ENCODE results near the gene CD63. TPM values are rescaled to one million over a fixed set of nuclear protein-coding genes. Genes with fewer than 3 reads are reported as not detected.

CD63 gene
- total and polyA plus RNA-seq, 12 donors, result 565 to 2,861 (median 793) TPM

GRCh38 chr12:55715169-55715764 is 13.5 kb downstream of the CD63 start:
- Histone ChIP-seq H3K9me3 (no peaks in the 10 kb centered on the region), H3K4me1 (peaks cover 30 to 75% (median 63%) of the 10 kb centered on the region in 9 donors), H3K36me3 (peaks cover 0 to 16% (median 0%) of the 10 kb centered on the region in 9 donors), H3K27me3 (no peaks in the 10 kb centered on the region), H3K27ac (peak overlapping the region; percentile 82 to 97 (median 92)), H3K4me3 (peak overlapping the region; percentile 44 to 80 (median 70))
- intact Hi-C loops (cut with DNase I), result no loop called here
- no peak for DNase-seq
- no peak for TF ChIP-seq CTCF (IDR thresholded peaks at IDR 0.05)
- no peak for ATAC-seq
- WGBS, 2 donors, result 62 to 65% methylated on average over 7 of the region's 7 CpGs

- Histone ChIP-seq H3K4me3 (peak overlapping the region in 6 of 10 donors; percentile 6 to 87 (median 74)), H3K27ac (peak overlapping the region in 9 of 10 donors; percentile 67 to 98 (median 89))
- no peak for DNase-seq
Observed at GRCh38 chr12:55713721-55714120, 15.1 kb downstream of the CD63 start.

GRCh38 chr12:55712700-55713415 is 16.0 kb downstream of the CD63 start:
- TF ChIP-seq CTCF (IDR thresholded peaks at IDR 0.05), result no peak
- no peak for DNase-seq
- Histone ChIP-seq H3K4me1 (peaks cover 18 to 67% (median 56%) of the 10 kb centered on the region in 9 donors), H3K9me3 (no peaks in the 10 kb centered on the region), H3K27ac (peak overlapping the region; percentile 67 to 98 (median 89)), H3K36me3 (no peaks in the 10 kb centered on the region), H3K4me3 (peak overlapping the region in 8 of 10 donors; percentile 20 to 87 (median 72)), H3K27me3 (no peaks in the 10 kb centered on the region)
- ATAC-seq, result peak in 2 of 8 donors; percentile 8 to 19
- WGBS, 2 donors, result 0 to 5% methylated on average over 1 of the region's 1 CpG
- intact Hi-C loops (cut with DNase I), result no loop called here

More at GRCh38 chr12:55713721-55714120, 15.1 kb downstream of the CD63 start:
- no peak for TF ChIP-seq CTCF (IDR thresholded peaks at IDR 0.05)
- Histone ChIP-seq H3K36me3 (peaks cover 0 to 2% (median 0%) of the 10 kb centered on the region in 9 donors), H3K27me3 (no peaks in the 10 kb centered on the region), H3K4me1 (peaks cover 25 to 69% (median 57%) of the 10 kb centered on the region in 9 donors), H3K9me3 (no peaks in the 10 kb centered on the region)
- 43 to 56% methylated on average over 2 of the region's 2 CpGs for WGBS, 2 donors
- no peak for ATAC-seq
- intact Hi-C loops (cut with DNase I), result no loop called here

- H3K9me3 ChIP-seq, result no peaks in the 10 kb centered on the region
- H3K4me1 ChIP-seq, result peaks cover 11 to 64% (median 52%) of the 10 kb centered on the region in 9 donors
- DNase-seq (peak; percentile 51 to 83), ATAC-seq (peak; percentile 30 to 66 (median 52))
- 30 to 40% methylated on average over 4 of the region's 4 CpGs for WGBS, 2 donors
- intact Hi-C loops (cut with DNase I), result no loop called here
- H3K27me3 ChIP-seq, result peaks cover 0 to 6% (median 0%) of the 10 kb centered on the region in 7 donors
- no peak for TF ChIP-seq CTCF (IDR thresholded peaks at IDR 0.05)
- H3K27ac ChIP-seq, result peak overlapping the region; percentile 67 to 98 (median 89)
- H3K36me3 ChIP-seq, result no peaks in the 10 kb centered on the region
- H3K4me3 ChIP-seq, result peak overlapping the region; percentile 22 to 87 (median 70)
Observed at GRCh38 chr12:55711786-55712553, 16.8 kb downstream of the CD63 start.
